ENCODE data around the gene GULP1. TPM values are rescaled to one million over a fixed set of nuclear protein-coding genes. Genes with fewer than 3 reads are reported as not detected.
"Not testable (repeated sequence)": the region's sequence is repeated elsewhere in the genome, so short reads cannot be mapped to it uniquely, and the experiment has no call there.

GULP1 gene, protein sequence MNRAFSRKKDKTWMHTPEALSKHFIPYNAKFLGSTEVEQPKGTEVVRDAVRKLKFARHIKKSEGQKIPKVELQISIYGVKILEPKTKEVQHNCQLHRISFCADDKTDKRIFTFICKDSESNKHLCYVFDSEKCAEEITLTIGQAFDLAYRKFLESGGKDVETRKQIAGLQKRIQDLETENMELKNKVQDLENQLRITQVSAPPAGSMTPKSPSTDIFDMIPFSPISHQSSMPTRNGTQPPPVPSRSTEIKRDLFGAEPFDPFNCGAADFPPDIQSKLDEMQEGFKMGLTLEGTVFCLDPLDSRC
- 1.2 TPM for total RNA-seq

DNA sequence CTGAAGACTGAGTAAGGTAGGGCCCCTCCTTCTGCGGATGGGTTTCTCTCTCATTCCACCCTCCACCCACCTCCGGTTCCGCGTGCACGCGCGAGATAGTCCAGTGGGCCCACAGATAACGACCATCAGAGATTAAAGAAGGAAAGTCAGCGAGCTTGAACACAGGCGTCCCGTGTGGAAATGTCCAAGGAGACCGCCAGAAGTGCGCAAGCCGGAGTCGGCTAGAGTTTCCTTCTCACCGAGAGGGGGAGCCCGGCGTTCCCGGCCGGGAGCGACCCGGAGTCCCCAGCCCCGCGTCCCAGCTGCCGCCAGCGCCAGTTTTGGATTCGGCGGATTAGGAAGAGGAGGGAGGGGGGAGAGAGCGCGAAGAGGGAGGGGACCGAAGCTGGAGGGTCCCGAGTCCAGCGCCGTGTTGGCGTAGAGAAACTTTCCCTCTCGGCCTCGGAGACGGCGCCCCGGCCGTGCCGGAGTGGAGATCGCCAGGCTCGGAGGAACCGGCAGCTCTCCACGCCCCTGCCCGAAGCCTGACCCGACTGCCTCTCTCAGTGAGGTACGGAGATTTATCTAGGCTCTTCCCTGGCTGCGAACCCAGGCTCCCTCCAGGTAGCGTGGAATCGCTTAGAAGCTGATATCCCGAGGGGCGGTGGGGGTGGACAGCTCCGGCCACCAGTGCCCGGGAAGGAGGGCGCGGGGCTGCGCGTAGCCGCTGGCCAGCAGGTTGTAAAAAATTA, at the start of gene GULP1:
TSS of gene GULP1 (plus strand) at position 258 of the 731 bp plus-strand sequence. CDS start 185,829 bp downstream, outside the sequence.
- ATAC-seq (peak; percentile 92), DNase-seq (ENCODE audit: low spot score) (peak; percentile 57)

DNA sequence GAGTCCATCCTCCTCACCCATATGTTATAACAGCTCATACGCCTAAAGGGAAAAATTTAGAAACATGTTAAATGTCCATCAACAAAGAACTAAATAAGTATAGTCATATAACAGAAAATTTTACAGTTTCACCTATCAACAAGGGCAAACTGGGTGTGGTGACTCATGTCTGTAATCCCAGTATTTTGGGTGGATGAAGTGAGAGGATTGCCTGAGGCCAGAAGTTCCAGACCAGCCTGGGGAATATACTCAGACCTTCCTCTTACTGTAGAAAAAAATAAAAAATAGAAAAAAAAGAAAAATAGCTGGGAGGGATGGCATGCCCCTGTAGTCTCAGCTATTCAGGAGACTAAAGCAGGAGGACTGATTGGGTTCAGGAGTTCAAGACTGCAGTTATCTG, 48.3 kb upstream of the GULP1 start:
- DNase-seq (ENCODE audit: low spot score) = no peak
- no peak for ATAC-seq

DNA sequence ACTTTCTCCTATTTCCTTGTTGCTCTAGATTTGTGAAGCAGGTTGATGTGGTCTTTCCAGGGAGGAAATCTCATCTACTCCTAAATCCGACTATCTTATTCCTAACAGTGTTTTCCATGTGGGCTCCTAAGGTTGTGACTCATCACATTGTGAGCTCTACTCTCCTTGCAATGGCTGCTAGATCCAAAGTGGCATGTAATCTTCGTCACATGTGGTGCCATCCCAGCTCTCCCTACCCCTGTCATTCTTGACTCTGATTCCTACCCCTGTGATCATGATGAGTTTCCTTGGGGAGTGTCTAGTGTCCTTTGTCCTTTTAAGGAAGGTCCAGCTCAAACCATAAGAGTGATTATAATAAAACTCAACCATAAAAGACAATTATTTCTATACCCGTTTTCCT, 47.3 kb upstream of the GULP1 start:
- ATAC-seq (no peak), DNase-seq (ENCODE audit: low spot score) (no peak)

DNA sequence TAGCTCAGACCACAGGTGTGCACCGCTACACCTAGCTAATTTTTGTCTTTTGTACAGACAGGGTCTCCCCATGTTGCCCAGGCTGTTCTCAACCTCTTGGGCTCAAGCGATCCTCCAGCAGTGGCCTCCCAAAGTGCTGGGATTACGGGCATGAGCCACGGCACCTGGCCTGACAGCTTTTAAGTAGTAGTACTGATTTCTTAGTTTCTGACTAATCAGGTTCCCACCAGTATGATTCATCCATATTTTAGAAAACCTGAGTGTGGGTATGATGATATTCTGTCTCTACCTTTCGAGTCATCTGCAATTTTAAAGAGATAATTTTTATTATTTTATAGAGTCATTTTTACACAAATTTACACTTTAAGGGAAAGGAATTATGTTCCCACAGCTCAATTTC, 46.4 kb upstream of the GULP1 start:
- no peak for DNase-seq (ENCODE audit: low spot score)
- no peak for ATAC-seq

DNA sequence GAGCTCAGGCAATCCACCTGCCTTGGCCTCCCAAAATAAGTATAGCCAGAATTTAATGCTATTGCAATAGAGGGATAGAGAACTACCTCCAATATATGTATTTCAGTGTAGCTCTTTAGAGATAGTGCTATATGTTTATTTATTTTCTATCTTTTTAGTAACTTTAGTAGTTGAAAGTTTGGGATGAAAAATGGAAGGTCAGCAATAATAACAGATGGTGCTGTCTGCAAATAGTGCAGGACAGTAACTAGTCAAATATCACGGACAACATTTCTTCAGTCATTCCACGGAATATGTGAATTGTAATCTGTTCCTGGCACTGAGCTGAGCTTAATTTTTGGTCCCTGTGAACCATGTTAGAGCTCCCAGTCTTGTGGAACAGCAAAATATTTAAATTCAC, 43.2 kb upstream of the GULP1 start:
- ATAC-seq (no peak), DNase-seq (ENCODE audit: low spot score) (no peak)

DNA sequence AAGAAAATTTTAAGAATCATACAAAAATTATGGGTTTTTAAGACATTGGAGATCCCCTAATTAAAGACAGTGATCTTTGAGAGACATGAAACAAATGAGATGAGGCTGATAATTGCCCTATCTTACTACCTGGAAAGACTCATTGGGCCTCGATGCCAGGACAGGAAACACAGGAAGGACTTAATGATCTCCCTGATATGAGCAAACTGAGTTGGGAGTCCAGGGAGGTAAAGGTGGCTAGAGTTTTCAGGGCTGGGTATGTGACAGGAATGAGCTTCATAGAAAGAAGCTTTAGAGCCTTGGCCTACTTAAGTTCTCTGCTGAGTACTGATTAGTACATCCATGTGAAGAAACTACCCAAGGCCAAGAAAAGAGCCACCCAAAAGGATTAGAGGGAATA, 40.6 kb upstream of the GULP1 start:
- no peak for ATAC-seq
- DNase-seq (ENCODE audit: low spot score) = no peak

DNA sequence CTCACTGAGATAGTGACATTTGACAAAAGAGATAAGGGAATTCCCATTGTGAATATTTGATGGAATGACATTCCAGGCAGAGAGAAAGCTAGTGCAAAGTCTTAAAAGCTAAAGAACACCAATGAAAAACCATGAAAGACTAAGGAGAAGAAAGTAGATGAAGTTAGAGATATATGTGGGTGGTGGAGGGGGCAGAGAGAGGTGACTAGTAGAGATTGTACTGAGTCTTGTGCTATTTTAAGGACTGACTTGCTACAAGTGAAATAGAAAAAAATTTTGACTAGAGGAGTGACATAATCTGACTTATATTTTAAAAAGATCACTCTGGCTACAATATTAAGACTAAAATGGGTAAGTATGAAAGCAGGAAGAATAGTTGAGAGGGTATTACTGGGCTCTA, 35.3 kb upstream of the GULP1 start:
- ATAC-seq = no peak
- no peak for DNase-seq (ENCODE audit: low spot score)

DNA sequence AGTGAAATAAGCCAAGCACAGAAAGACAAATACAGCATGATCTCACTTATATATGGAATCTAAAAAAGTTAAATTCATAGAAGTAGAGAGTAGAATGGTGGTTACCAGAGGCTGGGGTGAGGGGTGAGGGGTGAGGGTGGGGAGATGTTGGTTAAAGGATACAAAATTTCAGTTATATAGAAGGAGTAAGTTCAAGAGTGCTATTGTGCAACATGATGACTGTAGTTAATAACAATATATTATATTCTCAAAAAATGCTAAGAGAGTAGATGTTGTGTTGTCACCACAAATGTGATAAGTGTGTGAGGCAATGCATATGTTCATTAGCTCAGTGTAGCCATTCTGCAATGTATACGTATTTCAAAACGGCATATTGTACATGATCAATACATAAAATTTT, 26.4 kb upstream of the GULP1 start:
- no peak for ATAC-seq
- no peak for DNase-seq (ENCODE audit: low spot score)

DNA sequence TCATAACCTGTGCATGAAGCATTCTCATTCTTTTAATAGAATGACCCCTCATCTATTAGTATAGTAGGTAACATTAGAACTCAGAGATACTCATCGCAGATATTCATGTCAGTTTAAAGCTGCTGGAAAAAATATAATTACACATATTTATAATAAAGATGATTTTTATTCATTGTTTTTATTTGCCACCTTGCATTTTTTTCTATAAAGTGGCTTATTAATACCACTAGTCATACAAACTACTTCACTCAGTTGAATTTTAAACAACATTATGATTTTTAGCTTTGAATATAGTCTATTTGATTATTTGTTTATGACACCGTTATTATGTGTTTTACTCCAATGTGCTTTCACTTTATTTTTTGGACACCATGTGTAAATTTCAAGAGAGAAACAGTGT, 23.9 kb upstream of the GULP1 start:
- no peak for DNase-seq (ENCODE audit: low spot score)
- ATAC-seq = no peak

DNA sequence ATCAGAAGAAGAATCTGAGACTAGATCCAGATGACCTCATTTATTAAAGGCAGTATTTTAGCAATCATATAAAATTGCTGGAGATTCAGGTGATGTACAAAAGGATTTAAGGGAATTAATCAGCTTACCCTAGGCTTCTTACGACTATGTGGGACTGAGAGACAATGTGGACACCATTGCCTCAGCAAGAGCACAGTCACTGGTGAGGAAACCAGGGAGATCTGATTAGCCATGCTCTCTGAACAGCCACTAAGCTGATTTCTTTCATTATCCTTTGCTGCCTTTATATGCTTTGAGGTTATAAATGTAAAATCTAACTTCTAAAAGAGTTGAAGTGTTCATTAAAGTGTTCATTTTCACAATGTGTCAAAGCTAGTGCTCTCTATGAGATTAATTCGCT, 22.7 kb upstream of the GULP1 start:
- ATAC-seq = no peak
- no peak for DNase-seq (ENCODE audit: low spot score)

DNA sequence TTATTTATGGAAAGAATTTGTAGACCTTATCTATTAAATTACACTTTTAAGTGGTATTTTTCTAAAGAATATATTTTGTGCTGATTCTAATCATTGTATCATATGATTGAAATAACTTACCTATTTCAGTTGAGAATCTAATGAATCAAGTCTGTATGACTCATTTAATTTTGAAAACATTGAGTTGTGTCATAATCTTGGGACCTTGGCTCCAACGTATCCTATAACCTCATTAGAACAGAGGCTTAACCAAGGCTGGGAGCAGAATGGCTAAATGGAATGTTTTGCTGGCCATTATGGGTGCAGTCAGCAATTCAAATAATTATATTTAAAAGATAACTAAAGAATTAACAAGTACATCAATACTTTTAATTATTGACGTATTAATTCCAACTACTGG, 19.6 kb upstream of the GULP1 start:
- no peak for DNase-seq (ENCODE audit: low spot score)
- ATAC-seq = no peak

DNA sequence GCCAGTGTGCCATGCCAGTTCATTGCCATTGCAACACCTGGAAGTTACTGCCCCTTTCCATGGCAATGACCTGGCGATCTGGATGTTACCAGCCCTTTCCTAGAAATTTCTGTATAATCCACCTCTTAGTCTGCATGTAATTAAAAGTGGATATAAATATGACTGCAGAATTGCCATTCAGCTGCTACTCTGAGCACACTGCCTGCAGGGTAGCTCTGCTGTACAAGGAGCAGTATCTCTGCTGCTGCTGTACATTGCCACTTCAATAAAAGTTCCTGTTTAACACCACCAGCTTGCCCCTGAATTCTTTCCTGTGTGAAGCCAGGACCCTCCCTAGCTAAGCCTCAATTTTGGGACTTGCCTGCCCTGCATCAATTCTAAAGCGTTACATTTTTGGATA, 17.4 kb upstream of the GULP1 start:
- ATAC-seq (no peak), DNase-seq (ENCODE audit: low spot score) (no peak)

DNA sequence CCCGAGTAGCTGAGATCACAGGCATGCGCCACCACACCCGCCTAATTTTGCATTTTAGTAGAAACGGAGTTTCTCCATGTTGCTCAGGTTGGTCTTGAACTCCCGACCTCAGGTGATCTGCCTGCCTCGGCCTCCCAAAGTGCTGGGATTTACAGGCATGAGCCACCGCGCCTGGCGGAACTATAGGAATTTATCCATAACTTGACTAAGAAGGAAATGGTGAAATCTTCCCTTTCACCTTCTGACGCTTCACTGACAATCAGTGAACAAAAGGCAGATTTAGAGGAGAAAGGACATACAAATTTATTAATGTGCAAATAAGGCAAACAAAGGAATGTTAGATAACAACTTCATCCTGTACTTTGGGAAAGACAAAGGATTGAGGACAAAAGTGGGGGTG, 15.4 kb upstream of the GULP1 start:
- ATAC-seq (no peak), DNase-seq (ENCODE audit: low spot score) (no peak)

DNA sequence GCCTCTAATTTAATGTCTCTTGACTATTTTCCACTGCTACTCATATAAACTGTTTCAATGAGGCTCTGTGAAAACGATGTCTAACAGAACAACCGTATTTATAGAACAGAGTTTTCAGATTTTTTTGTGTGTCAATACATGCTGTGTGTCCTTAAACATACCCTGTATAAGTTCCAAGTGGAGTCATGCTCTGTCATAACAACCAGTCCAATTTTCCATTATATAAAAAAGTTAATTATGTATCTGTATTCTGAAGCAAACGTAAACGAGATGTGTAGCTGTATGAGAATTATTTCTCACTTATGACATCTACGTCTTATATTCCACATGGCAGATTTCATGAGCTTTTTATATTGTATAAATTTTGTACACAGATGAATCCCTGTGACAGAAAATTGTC, 13.9 kb upstream of the GULP1 start:
- ATAC-seq = no peak
- no peak for DNase-seq (ENCODE audit: low spot score)

DNA sequence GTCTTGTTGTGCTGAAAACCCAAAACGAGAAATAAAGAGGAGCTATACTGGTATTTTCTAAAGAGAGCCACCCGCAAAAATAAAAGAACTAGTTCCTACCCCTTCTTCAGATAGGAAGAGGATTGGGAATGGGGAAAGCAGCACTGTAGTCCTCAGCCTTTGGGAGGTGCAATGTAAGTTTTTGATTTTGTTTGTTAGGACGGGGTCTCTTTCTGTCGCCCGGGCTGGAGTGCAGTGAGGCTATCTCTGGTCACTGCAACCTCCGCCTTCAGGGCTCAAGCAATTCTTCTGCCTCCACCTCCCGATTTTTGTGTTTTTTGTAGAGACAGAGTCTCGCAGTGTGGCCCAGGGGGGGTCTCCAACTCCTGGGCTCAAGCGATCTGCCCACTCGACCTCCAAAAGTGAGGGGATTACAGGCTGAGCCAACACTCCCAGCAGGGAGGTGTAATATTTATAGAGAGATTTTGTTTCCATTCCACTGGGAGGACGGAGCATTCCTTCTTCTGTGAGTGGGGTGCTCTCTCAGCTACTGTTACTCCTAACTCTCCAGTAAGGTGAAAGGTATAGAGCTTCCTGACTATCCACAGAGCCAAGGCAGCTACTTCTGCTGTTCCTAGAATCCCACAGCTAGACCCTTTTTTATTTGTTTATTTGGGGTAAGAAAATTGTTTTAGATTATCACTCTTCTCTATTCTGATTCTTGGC, 13.1 kb upstream of the GULP1 start:
- DNase-seq (ENCODE audit: low spot score) = no peak
- no peak for ATAC-seq

DNA sequence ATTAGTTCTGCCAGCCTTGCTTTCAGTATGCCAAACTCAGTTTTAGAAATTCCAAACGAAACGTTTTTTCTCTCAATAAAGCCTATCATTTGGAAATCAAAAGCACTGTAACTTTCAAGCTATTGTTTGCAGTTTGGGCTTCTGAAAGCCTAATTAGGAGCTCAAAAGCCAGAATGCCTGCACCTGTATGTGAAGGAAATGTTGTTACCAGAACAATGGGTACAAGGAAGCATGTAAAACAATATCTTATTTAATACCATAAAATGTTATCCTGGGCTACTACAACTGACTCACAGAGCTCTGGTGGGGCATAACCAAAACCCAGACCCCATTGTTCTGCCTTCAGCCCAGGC, 12.6 kb upstream of the GULP1 start:
- ATAC-seq (no peak), DNase-seq (ENCODE audit: low spot score) (no peak)

DNA sequence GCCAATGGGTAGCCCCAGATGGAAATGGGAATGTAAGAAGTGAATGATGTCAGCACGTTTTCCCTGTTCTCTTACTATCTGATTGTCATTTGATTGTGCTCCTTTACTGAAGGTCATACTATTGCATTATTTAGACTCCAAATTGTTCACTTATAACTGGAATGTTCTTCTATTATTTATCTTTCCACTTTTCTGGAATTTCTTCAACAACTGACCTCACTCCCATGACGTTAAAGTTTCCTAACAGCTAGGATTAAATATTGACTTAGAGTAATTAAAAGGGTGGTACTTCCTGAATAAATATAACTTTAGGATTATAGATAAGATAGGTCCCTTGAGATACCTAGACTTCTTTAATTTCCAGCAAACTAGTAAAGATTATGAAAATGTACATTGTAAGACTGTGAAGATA, 10.9 kb upstream of the GULP1 start:
- DNase-seq (ENCODE audit: low spot score) = no peak
- no peak for ATAC-seq

DNA sequence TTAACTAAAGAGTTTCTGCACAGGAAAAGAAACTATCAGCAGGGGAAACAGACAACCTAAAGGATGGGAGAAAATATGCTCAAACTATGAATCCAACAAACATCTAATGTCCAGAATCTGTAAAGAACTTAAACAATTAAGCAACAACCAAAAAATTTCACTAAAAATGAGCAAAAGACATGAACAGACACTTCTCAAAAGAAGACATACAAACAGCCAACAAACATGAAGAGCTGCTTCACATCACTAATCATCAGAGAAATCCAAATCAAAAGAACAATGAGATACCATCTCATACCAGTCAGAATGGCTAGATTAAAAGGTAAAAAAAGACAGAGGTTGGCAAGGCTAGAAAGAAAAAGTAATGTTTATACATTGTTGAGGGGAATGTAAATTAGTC, 8.8 kb upstream of the GULP1 start:
- DNase-seq (ENCODE audit: low spot score) (no peak), ATAC-seq (no peak)

DNA sequence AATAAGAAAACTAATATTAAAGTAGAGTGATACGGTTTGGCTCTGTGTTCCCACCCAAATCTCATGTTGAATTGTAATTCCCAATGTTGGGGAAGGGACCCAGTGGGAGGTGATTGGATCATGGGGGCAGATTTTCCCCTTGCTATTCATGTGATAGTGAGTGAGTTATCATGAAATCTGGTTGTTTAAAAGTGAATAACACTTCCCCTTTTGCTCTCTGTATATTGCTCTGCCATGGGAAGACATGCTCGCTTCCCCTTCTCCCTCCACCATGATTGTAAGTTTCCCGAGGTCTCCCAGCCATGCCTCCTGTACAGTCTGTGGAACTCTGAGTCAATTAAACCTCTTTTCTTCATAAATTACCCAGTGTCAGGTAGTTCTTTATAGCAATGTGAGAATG, 7.4 kb upstream of the GULP1 start:
- DNase-seq (ENCODE audit: low spot score); ATAC-seq: not testable (repeated sequence)

DNA sequence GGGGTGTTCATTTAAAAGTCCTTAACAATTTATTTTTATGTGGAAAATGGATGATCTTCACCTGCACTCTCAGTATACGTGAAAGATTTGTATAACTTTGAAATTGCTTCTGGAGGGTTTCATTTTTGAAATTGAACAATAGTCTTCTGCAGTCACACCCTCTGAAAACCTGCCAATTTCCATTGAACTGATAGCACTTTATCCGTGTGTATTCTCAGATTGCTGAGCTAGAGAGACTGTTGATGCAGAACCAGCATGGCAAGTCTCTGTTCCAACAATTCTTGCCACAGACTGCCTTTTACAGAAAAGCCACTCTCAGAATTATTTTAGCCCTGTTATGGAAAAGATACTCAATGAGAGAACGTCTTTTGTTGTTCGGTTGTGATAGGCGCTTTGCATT, 6.6 kb upstream of the GULP1 start:
- ATAC-seq (no peak), DNase-seq (ENCODE audit: low spot score) (no peak)

DNA sequence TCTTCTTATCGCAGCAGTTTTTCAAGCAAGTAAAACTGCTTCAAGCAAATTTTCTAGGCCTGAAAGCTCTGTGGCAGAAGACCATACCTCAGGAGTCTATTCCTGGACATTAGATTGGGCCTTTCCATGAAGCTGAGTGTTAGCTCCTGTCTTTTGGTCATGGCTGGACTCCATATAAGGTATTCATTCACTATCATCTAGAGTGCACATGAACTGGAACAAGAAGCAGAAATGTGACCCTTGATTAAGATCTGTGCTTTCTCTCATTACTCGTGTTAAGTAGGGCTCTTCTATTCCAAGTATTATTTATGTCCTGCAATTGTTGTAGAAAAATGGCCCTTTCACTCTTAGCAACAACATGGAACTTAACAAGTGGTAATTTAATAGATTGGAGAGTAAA, 5.9 kb upstream of the GULP1 start:
- no peak for ATAC-seq
- DNase-seq (ENCODE audit: low spot score) = no peak

DNA sequence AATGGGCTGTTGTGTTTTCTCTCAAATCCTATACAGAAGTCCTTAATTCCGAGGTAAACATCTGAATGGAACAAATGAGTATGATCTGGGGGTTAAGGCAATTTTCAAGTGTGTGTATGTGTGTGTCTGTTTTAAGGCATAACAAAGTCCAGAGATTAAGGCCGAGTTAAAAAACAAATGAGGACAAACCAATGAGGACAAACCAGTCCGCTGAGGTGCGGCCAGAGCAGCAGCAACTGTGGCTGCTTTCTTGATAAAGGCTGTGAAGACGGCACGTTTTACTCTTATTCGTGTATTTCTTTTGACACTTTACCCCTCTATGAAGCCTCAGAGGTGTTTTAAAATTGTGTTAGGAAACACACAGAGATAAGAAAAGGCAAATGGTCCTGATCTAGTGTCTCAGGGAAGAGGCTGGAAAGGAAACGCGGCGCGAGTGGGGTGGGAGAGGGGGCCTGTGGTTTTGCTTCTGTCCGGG, 495 bp upstream of the GULP1 start:
- DNase-seq (ENCODE audit: low spot score) = no peak
- ATAC-seq = no peak

Measured in left lobe of liver (tissue), 2 donors.